Lung (tissue), 12 donors: ENCODE results near the gene ACAA1. TPM values are rescaled to one million over a fixed set of nuclear protein-coding genes. Genes with fewer than 3 reads are reported as not detected.

ENCODE experiments used
- ATAC-seq: fragments of 200-7000 bp; cut with Tn5 transposase; one replicate; pipeline ENCODE4 v1.9.1; 2020; ENCODE audit warnings: moderate number of reproducible peaks; ENCODE audit not compliant: insufficient read depth, low FRiP score
- DNase-seq, 3 donors: peaks; one replicate each; pipeline ENCODE4 v3.0.0-alpha.2; 2013 to 2017
- H3K27ac ChIP-seq, 2 donors: one replicate each; pipeline ENCODE4 v1.5.1; 2013; ENCODE audit warnings: mild to moderate bottlenecking in 2 of 2, moderate library complexity in 2 of 2, control low read depth in 1 of 2, inconsistent platforms in 1 of 2, low read depth in 1 of 2, low read length in 1 of 2
- H3K27me3 ChIP-seq, 3 donors: one replicate each; pipeline ENCODE4 v1.5.1; 2013; ENCODE audit warnings: low read length in 2 of 3; ENCODE audit not compliant: control insufficient read depth in 3 of 3, insufficient read depth in 3 of 3
- H3K36me3 ChIP-seq, 4 donors: one replicate each; pipeline ENCODE4 v1.5.1; 2013; ENCODE audit warnings: low read length in 4 of 4, mild to moderate bottlenecking in 1 of 4, moderate library complexity in 1 of 4; ENCODE audit not compliant: control insufficient read depth in 4 of 4, insufficient read depth in 4 of 4
- H3K4me1 ChIP-seq, 5 donors: one replicate each; pipeline ENCODE4 v1.5.1; 2013; ENCODE audit warnings: low read length in 5 of 5, mild to moderate bottlenecking in 2 of 5, moderate library complexity in 1 of 5; ENCODE audit not compliant: control insufficient read depth in 5 of 5, insufficient read depth in 5 of 5
- H3K4me3 ChIP-seq: one replicate; pipeline ENCODE4 v1.5.1; 2013; ENCODE audit warnings: mild to moderate bottlenecking, control low read depth, moderate library complexity
- H3K9ac ChIP-seq, 2 donors: one replicate each; pipeline ENCODE4 v1.5.1; 2013; ENCODE audit warnings: low read length in 2 of 2, control low read depth in 1 of 2; ENCODE audit not compliant: insufficient read depth in 1 of 2
- H3K9me3 ChIP-seq, 4 donors: one replicate each; pipeline ENCODE4 v1.5.1; 2013; ENCODE audit warnings: low read length in 3 of 4, mild to moderate bottlenecking in 1 of 4, moderate library complexity in 1 of 4; ENCODE audit not compliant: control insufficient read depth in 4 of 4, insufficient read depth in 3 of 4
- CTCF ChIP-seq: IDR thresholded peaks from 2 replicates; pipeline ENCODE4 v1.5.1; 2012; ENCODE audit warnings: mild to moderate bottlenecking; ENCODE audit errors: control extremely low read depth, extremely low read depth
- WGBS, 2 donors: extraction: QIAGEN DNeasy Blood & Tissue Kit; methylation state at CpG; one replicate each; pipeline ENCODE4 v1.1.7; 2013; 5-methylcytosine and 5-hydroxymethylcytosine counted together
- polyA plus RNA-seq, 2 donors: library from polyadenylated mRNA; stranded (reverse); fragments of 200-250 nt; gene quantifications; one replicate each; pipeline ENCODE4 v1.2.1, GENCODE V29; 2013
- total RNA-seq, 2 donors: library from RNA; depleted of rRNA in 1 of 2; stranded (reverse); fragments of >200 nt in 1 of 2; gene quantifications; one replicate each; pipeline ENCODE4 v1.2.1, GENCODE V29; 2014 to 2021
- donor health status: control.
- donor health status: control.
- donor health status: Bipolar disorder and iron deficiency.
- donor health status: healthy.
- donor health status: DM: yes; HTN: yes; CAD: no.

Gene ACAA1
- total and polyA plus RNA-seq, 4 donors = 50.1 to 112 (median 89.0) TPM

GRCh38 chr3:38133557-38134405, 3.1 kb downstream of the ACAA1 start:
- H3K9me3 ChIP-seq = no peaks in the 10 kb centered on the region
- no peak overlapping the region for H3K4me3 ChIP-seq
- peaks cover 0 to 34% (median 28%) of the 10 kb centered on the region in 4 donors for H3K36me3 ChIP-seq
- H3K27ac ChIP-seq = peak overlapping the region in 1 of 2 donors; percentile 58
- no peaks in the 10 kb centered on the region for H3K27me3 ChIP-seq
- H3K4me1 ChIP-seq = peaks cover 0 to 26% (median 5%) of the 10 kb centered on the region in 5 donors
- no peak for TF ChIP-seq CTCF
- DNase-seq = peak in 1 of 3 donors; percentile 24
- 87 to 89% methylated on average over 10 of the region's 10 CpGs for WGBS, 2 donors
- H3K9ac ChIP-seq = no peak overlapping the region
- no peak for ATAC-seq

GRCh38 chr3:38133209-38133556, 3.7 kb downstream of the ACAA1 start:
- no peak overlapping the region for H3K4me3 ChIP-seq
- H3K9me3 ChIP-seq = no peaks in the 10 kb centered on the region
- no peaks in the 10 kb centered on the region for H3K27me3 ChIP-seq
- H3K36me3 ChIP-seq = peaks cover 0 to 37% (median 30%) of the 10 kb centered on the region in 4 donors
- H3K9ac ChIP-seq = no peak overlapping the region
- no peak for DNase-seq
- 82 to 84% methylated on average over 3 of the region's 3 CpGs for WGBS, 2 donors
- TF ChIP-seq CTCF = no peak
- ATAC-seq = no peak
- H3K4me1 ChIP-seq = peaks cover 0 to 26% (median 5%) of the 10 kb centered on the region in 5 donors
- H3K27ac ChIP-seq = peak overlapping the region in 1 of 2 donors; percentile 66

GRCh38 chr3:38131621-38132369, 5.1 kb downstream of the ACAA1 start:
- H3K9ac ChIP-seq = no peak overlapping the region
- DNase-seq (peak in 2 of 3 donors; percentile 36 to 37), ATAC-seq (no peak)
- TF ChIP-seq CTCF = no peak
- H3K9me3 ChIP-seq = no peaks in the 10 kb centered on the region
- WGBS, 2 donors = 80 to 81% methylated on average over 6 of the region's 6 CpGs
- H3K4me1 ChIP-seq = peaks cover 0 to 24% (median 0%) of the 10 kb centered on the region in 5 donors
- H3K4me3 ChIP-seq = no peak overlapping the region
- peaks cover 6 to 44% (median 39%) of the 10 kb centered on the region in 4 donors for H3K36me3 ChIP-seq
- no peaks in the 10 kb centered on the region for H3K27me3 ChIP-seq
- H3K27ac ChIP-seq = no peak overlapping the region
